IMR-90 (cell line): ENCODE data around the gene KANSL3.

Experiments
- BHLHE40 ChIP-seq: fragments of 150-350 bp; IDR thresholded peaks from 2 replicates; pipeline ENCODE4 v1.6.1; 2016; ENCODE audit warnings: mild to moderate bottlenecking, low read depth, low read length
- CEBPB ChIP-seq: IDR thresholded peaks from 2 replicates; pipeline ENCODE4 v1.6.1; 2012; ENCODE audit warnings: low read depth, low read length, improper control_type of control experiment
- CHD1 ChIP-seq: IDR thresholded peaks from 2 replicates; pipeline ENCODE4 v1.6.1; 2012; ENCODE audit warnings: low read depth, low read length, improper control_type of control experiment
- CTCF ChIP-seq: conservative IDR thresholded peaks from 2 replicates; pipeline ENCODE4 v1.5.1; 2012; ENCODE audit warnings: mild to moderate bottlenecking, low read depth, low read length, improper control_type of control experiment
- NFE2L2 ChIP-seq: fragments of 150-350 bp; IDR thresholded peaks from 2 replicates; pipeline ENCODE4 v1.6.1; 2016; ENCODE audit warnings: low read depth, mild to moderate bottlenecking, low read length
- POLR2A ChIP-seq: IDR thresholded peaks from 2 replicates; pipeline ENCODE4 v1.6.1; 2012; ENCODE audit warnings: mild to moderate bottlenecking, low read depth, low read length
- RFX5 ChIP-seq: IDR thresholded peaks from 2 replicates; pipeline ENCODE4 v1.8.0; 2012; ENCODE audit warnings: low read depth, mild to moderate bottlenecking, low read length, moderate library complexity
- SMC3 ChIP-seq: fragments of 150-350 bp; IDR thresholded peaks from 2 replicates; pipeline ENCODE4 v1.6.1; 2016; ENCODE audit warnings: low read depth, mild to moderate bottlenecking, antibody characterized with exemption, low read length, moderate library complexity

GRCh38 chr2:96556441-96557330 is 81.4 kb downstream of the KANSL3 start:
- TF ChIP-seq SMC3 = no peak
- no peak for TF ChIP-seq POLR2A
- TF ChIP-seq CTCF = no peak
- peak; percentile 59; the same call in 1 of the 2 replicates for TF ChIP-seq BHLHE40
- TF ChIP-seq CHD1 = no peak
- TF ChIP-seq CEBPB = peak; percentile 93
- no peak for TF ChIP-seq RFX5
- TF ChIP-seq NFE2L2 = no peak
